Common myeloid progenitor, CD34-positive (primary cell): ENCODE data around the gene BMF.
"Not testable (repeated sequence)": the region's sequence is repeated elsewhere in the genome, so short reads cannot be mapped to it uniquely, and the experiment has no call there.

ENCODE experiments used
- CTCF ChIA-PET: fragments of 350-600 bp; sonication (Branson Sonifier 250); formaldehyde crosslinking; loops from one replicate; lab custom pipeline; 2021; ENCODE audit warnings: antibody characterized with exemption; lab: Charles Lee
- POLR2A ChIA-PET: fragments of 350-600 bp; sonication (Branson Sonifier 250); formaldehyde crosslinking; loops from one replicate; lab custom pipeline; 2021; ENCODE audit warnings: antibody characterized with exemption; lab: Charles Lee
- DNase-seq, 3 donors: peaks; one replicate each; pipeline versions ENCODE4 v3.0.0 to v3.0.0-alpha.2; 2013
- H3K27ac ChIP-seq, 2 experiments: 1 replicate in 1 of 2; 2 replicates in 1 of 2; pipeline ENCODE4 v1.7.0; 2013; ENCODE audit warnings: inconsistent platforms in 2 of 2, low read length in 2 of 2, mild to moderate bottlenecking in 2 of 2, low read depth in 1 of 2, moderate library complexity in 1 of 2; ENCODE audit not compliant: severe bottlenecking in 2 of 2, insufficient read depth in 1 of 2, poor library complexity in 1 of 2
- H3K27me3 ChIP-seq, 5 experiments: replicated peaks in 2 of 5; 1 replicate in 3 of 5; 2 replicates in 2 of 5; pipeline versions ENCODE4 v1.6.1 to v1.7.0; 2013; ENCODE audit warnings: low read length in 4 of 5, mild to moderate bottlenecking in 2 of 5, moderate library complexity in 2 of 5, inconsistent platforms in 1 of 5; ENCODE audit not compliant: insufficient read depth in 5 of 5, control insufficient read depth in 4 of 5
- H3K36me3 ChIP-seq, 4 experiments: 1 replicate in 2 of 4; 2 replicates in 2 of 4; pipeline versions ENCODE4 v1.6.1 to v1.7.0; 2013; ENCODE audit warnings: low read length in 3 of 4, control low read depth in 1 of 4, mild to moderate bottlenecking in 1 of 4; ENCODE audit not compliant: control insufficient read depth in 4 of 4, insufficient read depth in 4 of 4
- H3K4me1 ChIP-seq, 4 experiments: 1 replicate in 3 of 4; 2 replicates in 1 of 4; pipeline versions ENCODE4 v1.6.1 to v1.7.1; 2013; ENCODE audit warnings: low read length in 3 of 4, mild to moderate bottlenecking in 3 of 4, control low read depth in 1 of 4, inconsistent platforms in 1 of 4, moderate library complexity in 1 of 4; ENCODE audit not compliant: control insufficient read depth in 4 of 4, insufficient read depth in 4 of 4; ENCODE audit errors: control extremely low read depth in 1 of 4
- H3K4me3 ChIP-seq, 7 experiments: 1 replicate in 4 of 7; 2 replicates in 3 of 7; pipeline versions ENCODE4 v1.5.1 to v1.7.0; 2013; ENCODE audit warnings: mild to moderate bottlenecking in 7 of 7, low read length in 6 of 7, moderate library complexity in 6 of 7, inconsistent platforms in 2 of 7, low read depth in 2 of 7, control low read depth in 1 of 7; ENCODE audit not compliant: insufficient read depth in 4 of 7, control insufficient read depth in 1 of 7; ENCODE audit errors: extremely low read depth in 1 of 7
- H3K9me3 ChIP-seq, 5 experiments: 1 replicate in 4 of 5; 2 replicates in 1 of 5; pipeline versions ENCODE4 v1.6.1 to v1.7.1; 2013; ENCODE audit warnings: low read length in 4 of 5, mild to moderate bottlenecking in 2 of 5, inconsistent platforms in 1 of 5, low read depth in 1 of 5, moderate library complexity in 1 of 5; ENCODE audit not compliant: control insufficient read depth in 4 of 5, insufficient read depth in 2 of 5; ENCODE audit errors: control extremely low read depth in 1 of 5
- WGBS: methylation state at CpG from one replicate; pipeline ENCODE4 v1.1.5; 2013; ENCODE audit not compliant: insufficient coverage; 5-methylcytosine and 5-hydroxymethylcytosine counted together

The BMF gene

DNA sequence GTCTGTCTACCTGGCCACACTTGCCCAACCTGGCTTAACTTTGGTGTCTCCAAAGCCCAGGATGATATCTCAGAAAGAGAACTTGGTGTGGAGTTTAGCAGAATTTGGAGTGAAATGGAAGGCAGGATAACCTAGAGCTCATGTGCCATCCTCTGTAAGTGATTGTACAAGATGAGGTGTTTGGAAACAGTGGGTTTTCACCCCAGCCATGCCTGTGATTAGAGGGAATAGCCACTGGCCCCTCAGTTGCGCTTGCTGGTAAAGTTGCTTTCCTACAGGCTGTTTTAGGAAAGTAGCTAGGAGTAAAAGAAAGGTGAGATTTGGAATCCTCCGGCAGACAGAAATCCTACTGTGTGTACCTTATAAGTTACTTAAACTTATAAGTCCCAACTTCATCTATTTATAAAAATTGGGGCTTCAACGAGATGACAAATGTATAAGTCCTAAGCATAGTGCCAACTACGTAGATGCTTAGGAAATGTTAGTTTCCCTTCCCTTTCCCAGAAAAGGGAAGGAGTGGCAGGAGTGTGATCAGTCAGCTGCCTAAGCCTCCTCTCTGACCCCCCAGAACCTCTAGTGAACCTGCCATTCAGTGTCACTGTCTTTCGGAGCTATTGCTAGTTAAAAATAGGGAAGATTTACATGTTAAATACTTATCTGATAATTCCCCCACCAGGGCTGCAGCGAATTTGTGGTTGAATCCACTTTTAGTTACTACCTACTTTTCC, 13.4 kb upstream of the BMF start:
- Histone ChIP-seq H3K27me3 (peaks cover 0 to 1% (median 0%) of the 10 kb centered on the region in 5 experiments), H3K27ac (no peak overlapping the region), H3K9me3 (no peaks in the 10 kb centered on the region), H3K4me3 (no peak overlapping the region), H3K4me1 (peaks cover 0 to 24% (median under 1%) of the 10 kb centered on the region in 4 experiments), H3K36me3 (no peaks in the 10 kb centered on the region)
- POLR2A ChIA-PET = interaction anchor here (0.6 to 0.9 kb wide), 2 partner anchors 14 to 16 kb away, joined by 3 to 4 read pairs; no protein-coding TSS in a partner anchor
- 0% methylated on average over 2 of the region's 6 CpGs for WGBS
- CTCF ChIA-PET = interaction anchor here (0.9 to 1.5 kb wide), 2 partner anchors 13 to 20 kb away, joined by 3 read pairs; no protein-coding TSS in a partner anchor
- DNase-seq = no peak

DNA sequence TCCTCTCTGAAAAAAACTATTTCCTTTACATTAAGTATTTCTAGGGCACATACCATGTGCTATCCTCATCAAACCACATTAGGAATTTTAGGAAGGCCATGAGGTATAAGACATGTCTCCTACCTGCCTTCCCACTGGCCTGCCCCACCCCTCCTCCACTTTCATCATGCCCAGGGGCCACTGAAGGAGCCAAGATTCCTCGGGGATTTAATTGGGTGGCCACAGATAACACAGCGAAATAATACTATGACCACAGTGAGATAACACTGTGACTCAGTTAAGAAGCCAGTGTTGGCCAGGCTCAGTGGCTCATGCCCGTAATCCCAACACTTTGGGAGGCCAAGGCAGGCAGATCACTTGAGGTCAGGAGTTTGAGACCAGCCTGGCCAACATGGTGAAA, 9.8 kb upstream of the BMF start:
- Histone ChIP-seq H3K4me3 (no peak overlapping the region), H3K36me3 (no peaks in the 10 kb centered on the region), H3K4me1 (peaks cover 0 to 45% (median 12%) of the 10 kb centered on the region in 4 experiments), H3K27ac (no peak overlapping the region), H3K9me3 (no peaks in the 10 kb centered on the region), H3K27me3 (no peaks in the 10 kb centered on the region)
- DNase-seq = no peak
- POLR2A ChIA-PET = interaction anchor here (0.7 kb wide), 1 partner anchor 31 kb away, joined by 3 read pairs; no protein-coding TSS in a partner anchor
- 87% methylated on average over 2 of the region's 3 CpGs for WGBS
- CTCF ChIA-PET = no interaction called here

DNA sequence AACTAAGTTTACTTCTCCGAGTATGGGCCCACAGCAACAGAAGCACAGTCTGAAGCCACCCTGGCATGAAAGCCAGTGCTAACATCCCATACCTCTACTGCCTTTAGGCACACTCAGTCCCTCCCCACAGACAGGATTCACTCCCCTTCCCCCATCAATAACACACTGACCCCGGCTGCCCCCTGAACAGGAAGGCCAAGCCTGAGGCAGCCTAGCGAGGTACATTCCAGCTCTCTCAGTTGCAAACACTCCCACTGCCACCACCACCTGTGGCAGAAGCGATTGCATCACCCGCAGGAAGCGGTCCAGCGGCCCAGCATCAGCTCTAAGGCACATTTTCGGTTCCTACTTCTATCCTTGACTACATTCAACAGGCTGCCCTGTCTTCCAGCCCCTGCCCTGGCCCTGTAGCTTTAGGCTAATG, 7.0 kb upstream of the BMF start:
- ChIA-PET POLR2A (interaction anchor here (1.1 kb wide), 1 partner anchor 9 kb away, joined by 4 read pairs; no protein-coding TSS in a partner anchor), CTCF (interaction anchor here (0.7 to 5.6 kb wide), 4 partner anchors 11 to 102 kb away, joined by 3 to 50 read pairs (median 4); no protein-coding TSS in a partner anchor)
- H3K9me3 ChIP-seq = no peaks in the 10 kb centered on the region
- H3K36me3 ChIP-seq = no peaks in the 10 kb centered on the region
- H3K27me3 ChIP-seq = no peaks in the 10 kb centered on the region
- H3K4me3 ChIP-seq = no peak overlapping the region
- 17% methylated on average over 6 of the region's 8 CpGs for WGBS
- peak; percentile 64 to 90 (median 88) for DNase-seq
- peaks cover 0 to 32% (median 12%) of the 10 kb centered on the region in 4 experiments for H3K4me1 ChIP-seq
- H3K27ac ChIP-seq = no peak overlapping the region

DNA sequence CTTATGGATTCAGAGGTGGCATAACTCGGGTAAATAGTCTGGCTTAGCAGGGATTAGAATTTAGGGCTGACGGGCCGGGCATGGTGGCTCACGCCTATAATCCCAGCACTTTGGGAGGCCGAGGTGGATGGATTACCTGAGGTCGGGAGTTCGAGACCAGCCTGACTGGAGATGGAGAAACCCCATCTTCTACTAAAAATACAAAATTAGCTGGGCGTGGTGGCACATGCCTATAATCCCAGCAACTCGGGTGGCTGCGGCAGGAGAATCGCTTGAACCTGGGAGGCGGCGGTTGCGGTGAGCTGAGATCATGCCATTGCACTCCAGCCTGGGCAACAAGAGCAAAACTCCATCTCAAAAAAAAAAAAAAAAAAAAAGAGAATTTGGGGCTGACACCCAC, 6.4 kb upstream of the BMF start:
- not testable (repeated sequence) for DNase-seq, H3K4me3 ChIP-seq, H3K27me3 ChIP-seq, H3K27ac ChIP-seq, H3K36me3 ChIP-seq, H3K9me3 ChIP-seq
- H3K4me1 ChIP-seq = peaks cover 0 to 32% (median 12%) of the 10 kb centered on the region in 4 experiments
- WGBS = no CpG with 5 or more reads among the region's 14 CpGs
- CTCF ChIA-PET = interaction anchor here (0.7 to 5.6 kb wide), 10 partner anchors 9 to 103 kb away, joined by 3 to 50 read pairs (median 3); partner anchors contain the start of gene SRP14
- POLR2A ChIA-PET = interaction anchor here (1.1 kb wide), 1 partner anchor 8 kb away, joined by 4 read pairs; no protein-coding TSS in a partner anchor

DNA sequence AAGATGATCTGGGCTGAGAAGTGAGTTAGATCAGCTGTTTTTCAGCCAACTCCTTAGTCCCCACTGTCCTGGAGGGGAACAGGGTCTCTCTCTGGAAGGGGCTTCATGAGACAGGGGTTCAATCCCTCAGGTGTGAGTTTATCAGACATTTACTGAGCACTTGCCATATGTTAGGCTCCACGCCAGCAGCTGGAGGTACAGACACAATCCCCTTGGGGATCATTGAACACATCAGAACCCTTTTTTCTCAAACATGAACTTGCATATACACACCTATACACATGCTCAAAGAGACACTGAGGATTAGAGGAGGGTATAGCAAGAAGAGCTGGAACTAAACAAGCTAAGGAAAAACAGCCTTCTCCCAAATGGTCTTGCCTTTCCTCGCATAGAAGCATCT, 5.5 kb upstream of the BMF start:
- no peak for DNase-seq
- ChIA-PET CTCF (interaction anchor here (0.7 to 5.6 kb wide), 11 partner anchors 9 to 75 kb away, joined by 3 to 50 read pairs (median 3); partner anchors contain the start of gene SRP14), POLR2A (no interaction called here)
- no peaks in the 10 kb centered on the region for H3K36me3 ChIP-seq
- no peaks in the 10 kb centered on the region for H3K9me3 ChIP-seq
- H3K4me1 ChIP-seq = peaks cover 0 to 36% (median 15%) of the 10 kb centered on the region in 4 experiments
- H3K27ac ChIP-seq = no peak overlapping the region
- H3K4me3 ChIP-seq = no peak overlapping the region
- WGBS = 100% methylated on average over 1 of the region's 2 CpGs
- no peaks in the 10 kb centered on the region for H3K27me3 ChIP-seq

DNA sequence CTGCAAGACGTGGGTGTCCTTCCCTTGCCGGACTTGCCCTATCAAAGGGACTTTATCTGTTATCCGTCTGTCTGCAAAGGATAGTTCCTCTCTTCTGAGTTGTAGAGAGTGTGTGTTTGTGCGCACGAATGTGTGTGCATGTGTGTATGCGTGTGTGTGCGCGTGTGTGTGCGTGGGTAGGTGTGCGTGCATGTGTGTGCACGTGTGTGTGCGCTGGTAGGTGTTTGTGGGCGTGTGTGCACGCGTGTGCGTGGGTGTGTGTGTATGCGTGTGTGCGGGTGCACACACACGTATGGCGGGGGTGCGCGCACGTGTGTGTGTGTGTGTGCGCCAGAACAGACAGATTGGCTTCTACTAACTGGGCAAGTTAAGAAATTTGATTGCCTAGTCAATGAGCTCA, 4.1 kb upstream of the BMF start:
- POLR2A ChIA-PET = interaction anchor here (0.6 to 1.2 kb wide), 3 partner anchors 14 to 797 kb away, joined by 3 to 14 read pairs (median 4); no protein-coding TSS in a partner anchor
- no peaks in the 10 kb centered on the region for H3K27me3 ChIP-seq
- no peaks in the 10 kb centered on the region for H3K36me3 ChIP-seq
- CTCF ChIA-PET = interaction anchor here (0.7 to 5.6 kb wide), 5 partner anchors 8 to 69 kb away, joined by 3 to 50 read pairs (median 4); no protein-coding TSS in a partner anchor
- no peaks in the 10 kb centered on the region for H3K9me3 ChIP-seq
- no peak for DNase-seq
- no peak overlapping the region for H3K27ac ChIP-seq
- 96% methylated on average over 5 of the region's 24 CpGs for WGBS
- H3K4me3 ChIP-seq = no peak overlapping the region
- H3K4me1 ChIP-seq = peaks cover 0 to 39% (median 25%) of the 10 kb centered on the region in 4 experiments
